Muscle layer of duodenum (tissue), 2 donors: Measurements from ENCODE around the gene TPCN2.

ENCODE experiments used
- H3K27ac ChIP-seq: one replicate; pipeline ENCODE4 v1.7.0; 2013; ENCODE audit warnings: mild to moderate bottlenecking, low read length
- H3K27me3 ChIP-seq: one replicate; pipeline ENCODE4 v1.7.0; 2013; ENCODE audit warnings: low read depth, mild to moderate bottlenecking, control low read depth, low read length
- H3K36me3 ChIP-seq, 2 donors: one replicate each; pipeline ENCODE4 v1.7.0; 2013; ENCODE audit warnings: low read length in 2 of 2, control low read depth in 1 of 2, mild to moderate bottlenecking in 1 of 2; ENCODE audit not compliant: insufficient read depth in 2 of 2, control insufficient read depth in 1 of 2
- H3K4me1 ChIP-seq, 2 donors: one replicate each; pipeline ENCODE4 v1.7.0; 2013; ENCODE audit warnings: low read length in 2 of 2, mild to moderate bottlenecking in 2 of 2, control low read depth in 1 of 2, moderate library complexity in 1 of 2; ENCODE audit not compliant: insufficient read depth in 2 of 2, control insufficient read depth in 1 of 2
- H3K4me3 ChIP-seq, 2 donors: one replicate each; pipeline ENCODE4 v1.7.0; 2013; ENCODE audit warnings: low read length in 2 of 2, low read depth in 1 of 2, mild to moderate bottlenecking in 1 of 2
- H3K9me3 ChIP-seq, 2 donors: one replicate each; pipeline ENCODE4 v1.7.0; 2013; ENCODE audit warnings: low read length in 2 of 2, control low read depth in 1 of 2, mild to moderate bottlenecking in 1 of 2; ENCODE audit not compliant: control insufficient read depth in 1 of 2
- donor health status: healthy.

TPCN2 gene

GRCh38 chr11:69104212-69104855 lies 55.6 kb downstream of the TPCN2 start:
- H3K27me3 ChIP-seq, result no peaks in the 10 kb centered on the region

GRCh38 chr11:69104856-69105395 lies 56.2 kb downstream of the TPCN2 start:
- Histone ChIP-seq H3K9me3 (peaks cover 0 to 4% of the 10 kb centered on the region in 2 donors), H3K27ac (no peak overlapping the region), H3K4me3 (no peak overlapping the region), H3K4me1 (peaks cover 0 to 6% of the 10 kb centered on the region in 2 donors), H3K36me3 (peaks cover 4% of the 10 kb centered on the region in 2 donors), H3K27me3 (no peaks in the 10 kb centered on the region)

More at GRCh38 chr11:69104212-69104855, 55.6 kb downstream of the TPCN2 start:
- Histone ChIP-seq H3K4me3 (no peak overlapping the region), H3K27ac (no peak overlapping the region), H3K4me1 (peaks cover 0 to 6% of the 10 kb centered on the region in 2 donors), H3K9me3 (peaks cover 0 to 4% of the 10 kb centered on the region in 2 donors), H3K36me3 (peaks cover 4% of the 10 kb centered on the region in 2 donors)

DNA sequence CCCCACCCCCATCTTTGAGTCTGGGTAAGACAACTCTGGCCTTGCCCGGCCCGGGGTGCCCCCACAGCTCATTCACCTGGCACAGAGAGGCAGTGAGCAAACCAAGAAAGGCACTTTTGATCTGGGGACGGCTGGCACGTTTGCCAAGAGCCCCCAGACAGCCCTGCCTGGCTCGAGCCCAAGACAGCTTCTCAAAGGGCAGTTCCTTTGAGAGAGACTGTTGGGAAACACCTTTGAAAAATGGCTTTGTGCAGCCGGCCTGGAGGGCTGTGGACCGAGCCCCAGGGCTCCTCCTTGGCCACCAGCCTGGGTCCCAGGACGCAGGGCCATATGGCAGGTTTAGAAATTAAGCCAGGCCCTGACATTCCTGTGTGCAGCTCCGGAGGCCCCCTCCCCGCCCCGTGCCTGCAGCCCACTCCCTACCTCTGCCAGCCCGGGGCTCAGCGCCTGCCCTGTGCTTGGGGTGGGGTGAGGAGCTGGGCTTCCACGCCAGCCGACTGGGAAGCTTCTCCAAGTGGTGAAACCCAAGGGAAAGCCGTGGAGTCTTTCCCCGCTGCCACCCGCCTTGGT lies 56.8 kb downstream of the TPCN2 start:
- Histone ChIP-seq H3K27ac (no peak overlapping the region), H3K9me3 (peaks cover 0 to 4% of the 10 kb centered on the region in 2 donors), H3K36me3 (peaks cover 4% of the 10 kb centered on the region in 2 donors), H3K27me3 (no peaks in the 10 kb centered on the region), H3K4me1 (peaks cover 0 to 6% of the 10 kb centered on the region in 2 donors), H3K4me3 (no peak overlapping the region)

DNA sequence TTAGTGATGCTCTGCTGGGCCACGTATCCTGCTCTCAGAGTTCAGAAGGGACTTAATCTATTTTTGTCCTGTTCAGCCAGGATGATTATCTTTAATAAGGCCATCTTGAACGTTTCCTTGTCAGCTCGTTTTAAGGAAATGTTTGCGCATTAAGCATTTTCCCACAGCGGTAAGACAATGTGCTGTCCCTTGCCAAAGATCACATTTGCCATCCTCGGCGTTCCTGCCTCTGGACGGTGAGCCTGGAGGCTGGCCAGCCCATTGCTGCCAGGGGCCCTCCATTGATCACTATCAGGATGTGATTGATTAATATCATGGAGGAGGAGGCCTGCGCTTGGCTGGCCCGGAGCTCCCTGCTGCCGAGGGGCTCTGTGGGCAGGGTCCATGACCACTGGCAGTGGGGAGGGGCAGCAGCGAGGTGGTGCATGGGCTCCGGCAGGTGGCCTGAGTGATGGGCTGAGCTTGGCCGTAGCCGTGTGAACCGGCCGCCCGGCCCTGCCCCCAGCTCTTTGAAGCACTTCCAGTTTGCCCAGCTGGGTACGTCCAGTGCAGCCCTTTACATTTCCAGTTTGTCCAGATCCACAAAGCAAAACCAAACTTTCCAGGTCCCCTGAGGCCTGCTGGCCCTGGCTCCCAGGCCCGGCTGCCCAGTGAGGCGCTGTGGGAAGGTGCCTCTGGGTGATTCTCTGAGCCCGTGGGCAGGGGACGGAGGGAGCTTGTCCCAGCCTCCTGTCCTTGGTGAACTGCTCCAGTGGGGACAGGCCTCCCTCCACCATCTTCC lies 57.5 kb downstream of the TPCN2 start:
- Histone ChIP-seq H3K36me3 (peaks cover 4% of the 10 kb centered on the region in 2 donors), H3K4me1 (peaks cover 0 to 6% of the 10 kb centered on the region in 2 donors), H3K27me3 (no peaks in the 10 kb centered on the region), H3K27ac (no peak overlapping the region), H3K4me3 (no peak overlapping the region), H3K9me3 (peaks cover 0 to 4% of the 10 kb centered on the region in 2 donors)

- peaks cover 0 to 4% of the 10 kb centered on the region in 2 donors for H3K9me3 ChIP-seq
- H3K27me3 ChIP-seq, result no peaks in the 10 kb centered on the region
- H3K4me1 ChIP-seq, result no peaks in the 10 kb centered on the region
- H3K4me3 ChIP-seq, result no peak overlapping the region
- no peak overlapping the region for H3K27ac ChIP-seq
- H3K36me3 ChIP-seq, result peaks cover 4% of the 10 kb centered on the region in 2 donors
These were observed 58.7 kb downstream of the TPCN2 start for GRCh38 chr11:69107413-69107812.

- no peaks in the 10 kb centered on the region for H3K27me3 ChIP-seq
- H3K27ac ChIP-seq, result no peak overlapping the region
- peaks cover 4% of the 10 kb centered on the region in 2 donors for H3K36me3 ChIP-seq
- peaks cover 0 to 4% of the 10 kb centered on the region in 2 donors for H3K9me3 ChIP-seq
- no peak overlapping the region for H3K4me3 ChIP-seq
- no peaks in the 10 kb centered on the region for H3K4me1 ChIP-seq
These were observed 59.3 kb downstream of the TPCN2 start for GRCh38 chr11:69108030-69108429.

GRCh38 chr11:69108559-69108958 lies 59.8 kb downstream of the TPCN2 start:
- Histone ChIP-seq H3K4me3 (no peak overlapping the region), H3K36me3 (peaks cover 4% of the 10 kb centered on the region in 2 donors), H3K27ac (no peak overlapping the region), H3K9me3 (peaks cover 0 to 4% of the 10 kb centered on the region in 2 donors), H3K27me3 (no peaks in the 10 kb centered on the region), H3K4me1 (no peaks in the 10 kb centered on the region)

DNA sequence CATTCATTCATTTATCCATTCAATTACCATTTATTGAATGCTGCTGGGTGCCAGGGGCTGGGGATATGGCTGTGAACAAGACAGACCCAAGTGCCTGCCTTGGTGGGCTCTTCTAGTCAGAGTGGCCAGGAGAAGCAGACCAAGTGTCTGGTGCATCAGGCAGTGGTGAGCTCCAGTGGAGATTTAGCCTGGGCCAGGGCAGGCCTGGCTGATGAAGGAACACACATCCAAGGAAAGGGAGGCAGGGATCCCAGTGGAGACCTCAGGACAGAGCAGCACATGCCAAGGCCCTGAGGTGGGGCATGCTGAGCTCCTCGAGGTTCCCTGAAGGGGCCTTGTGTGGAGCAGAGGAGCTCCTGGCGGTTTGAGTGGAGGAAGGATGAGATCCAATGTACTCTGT lies 60.4 kb downstream of the TPCN2 start:
- no peak overlapping the region for H3K4me3 ChIP-seq
- H3K27me3 ChIP-seq, result no peaks in the 10 kb centered on the region
- H3K27ac ChIP-seq, result no peak overlapping the region
- peaks cover 0 to 4% of the 10 kb centered on the region in 2 donors for H3K9me3 ChIP-seq
- peaks cover 4% of the 10 kb centered on the region in 2 donors for H3K36me3 ChIP-seq
- H3K4me1 ChIP-seq, result no peaks in the 10 kb centered on the region

GRCh38 chr11:69110451-69110850 lies 61.7 kb downstream of the TPCN2 start:
- H3K9me3 ChIP-seq, result peaks cover 0 to 4% of the 10 kb centered on the region in 2 donors
- H3K4me1 ChIP-seq, result no peaks in the 10 kb centered on the region
- H3K36me3 ChIP-seq, result peaks cover 4% of the 10 kb centered on the region in 2 donors
- H3K4me3 ChIP-seq, result no peak overlapping the region
- H3K27ac ChIP-seq, result no peak overlapping the region
- no peaks in the 10 kb centered on the region for H3K27me3 ChIP-seq

DNA sequence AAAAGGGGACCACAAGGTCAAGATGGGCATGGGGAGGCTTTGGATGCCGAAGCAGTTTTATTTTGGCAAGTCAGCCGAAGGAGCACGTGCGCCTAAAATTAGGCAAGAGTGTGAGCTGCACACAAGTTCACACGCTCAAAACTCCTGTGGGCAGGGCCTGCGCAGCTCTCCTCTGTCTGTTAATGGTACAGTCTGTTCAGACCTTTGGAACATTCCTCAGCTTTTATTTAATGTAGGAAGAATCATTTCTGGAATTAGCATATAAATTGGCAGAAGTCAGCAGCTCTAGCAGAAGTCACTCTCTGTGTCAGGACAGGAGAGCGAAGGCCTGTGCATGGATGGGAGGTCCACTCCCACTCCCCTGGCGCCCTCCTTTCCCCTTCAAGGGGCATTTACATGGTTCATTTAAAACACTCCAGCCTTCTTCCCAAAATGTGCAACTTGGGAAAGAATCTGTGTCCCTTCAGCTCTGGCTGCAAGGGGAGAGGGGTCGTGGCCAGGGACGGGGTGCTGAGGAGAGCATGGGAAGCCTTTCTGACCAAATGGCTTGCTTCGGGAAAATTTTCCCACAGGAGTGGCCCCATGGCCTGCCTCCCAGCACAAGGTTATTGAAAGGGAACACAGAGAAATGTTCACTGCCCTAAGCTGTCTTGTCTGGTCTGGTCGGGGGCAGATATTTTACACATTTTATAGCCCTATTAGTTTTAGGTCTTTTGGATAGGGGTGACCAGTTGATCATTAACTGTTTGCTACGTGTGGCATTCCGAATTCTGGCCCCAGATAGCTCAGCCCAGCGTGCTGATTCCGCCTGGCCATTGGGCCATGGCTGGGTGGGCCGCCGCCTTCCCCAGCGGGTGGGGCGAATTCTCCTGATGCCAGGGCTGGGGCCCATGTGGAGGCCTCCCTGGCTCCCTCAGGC lies 63.2 kb downstream of the TPCN2 start:
- H3K27ac ChIP-seq, result no peak overlapping the region
- H3K4me3 ChIP-seq, result no peak overlapping the region
- peaks cover 4% of the 10 kb centered on the region in 2 donors for H3K36me3 ChIP-seq
- H3K4me1 ChIP-seq, result no peaks in the 10 kb centered on the region
- H3K9me3 ChIP-seq, result peaks cover 0 to 4% of the 10 kb centered on the region in 2 donors
- H3K27me3 ChIP-seq, result no peaks in the 10 kb centered on the region
